H9 (cell line): ENCODE data around the gene AATK. TPM values are rescaled to one million over a fixed set of nuclear protein-coding genes. Genes with fewer than 3 reads are reported as not detected.

ENCODE experiments used
- DNase-seq: peaks from one replicate; pipeline ENCODE4 v3.0.0-alpha.2; 2017
- H2AFZ ChIP-seq: one replicate; pipeline ENCODE4 v1.6.1; 2013; ENCODE audit warnings: mild to moderate bottlenecking, low read length, control low read depth, moderate library complexity
- H2AK5ac ChIP-seq: 2 replicates; pipeline ENCODE4 v1.6.1; 2013; ENCODE audit warnings: low read length, control low read depth, mixed read lengths; ENCODE audit not compliant: insufficient read length
- H2BK120ac ChIP-seq: one replicate; pipeline ENCODE4 v1.6.1; 2013; ENCODE audit warnings: low read depth, mild to moderate bottlenecking, low read length, control low read depth, inconsistent platforms; ENCODE audit not compliant: poor library complexity, severe bottlenecking
- H2BK12ac ChIP-seq: 2 replicates; pipeline ENCODE4 v1.6.1; 2013; ENCODE audit warnings: low read length, control low read depth, mixed read lengths, low read depth; ENCODE audit not compliant: insufficient read length
- H2BK15ac ChIP-seq: 2 replicates; pipeline ENCODE4 v1.6.1; 2013; ENCODE audit warnings: low read depth, low read length, control low read depth
- H2BK20ac ChIP-seq: one replicate; pipeline ENCODE4 v1.6.1; 2013; ENCODE audit warnings: low read depth, mild to moderate bottlenecking, low read length, control low read depth, inconsistent platforms; ENCODE audit not compliant: poor library complexity, severe bottlenecking
- H2BK5ac ChIP-seq: 2 replicates; pipeline ENCODE4 v1.6.1; 2013; ENCODE audit warnings: low read length, control low read depth, mixed read lengths; ENCODE audit not compliant: insufficient read length
- H3K14ac ChIP-seq: 2 replicates; pipeline ENCODE4 v1.6.1; 2013; ENCODE audit warnings: low read length, control low read depth; ENCODE audit not compliant: insufficient read depth
- H3K18ac ChIP-seq: 2 replicates; pipeline ENCODE4 v1.6.1; 2013; ENCODE audit warnings: low read depth, mild to moderate bottlenecking, mixed read lengths, low read length, control low read depth; ENCODE audit not compliant: insufficient read length
- H3K23ac ChIP-seq: 2 replicates; pipeline ENCODE4 v1.6.1; 2013; ENCODE audit warnings: low read length, control low read depth, mixed read lengths, low read depth; ENCODE audit not compliant: insufficient read length
- H3K23me2 ChIP-seq: 2 replicates; pipeline ENCODE4 v1.6.1; 2013; ENCODE audit warnings: low read depth, mild to moderate bottlenecking, mixed read lengths, low read length, control low read depth; ENCODE audit not compliant: insufficient read length, poor library complexity, severe bottlenecking
- H3K27ac ChIP-seq: 2 replicates; pipeline ENCODE4 v1.5.1; 2013; ENCODE audit warnings: low read length, control low read depth, mixed read lengths, low read depth; ENCODE audit not compliant: insufficient read length
- H3K27me3 ChIP-seq: 2 replicates; pipeline ENCODE4 v1.6.1; 2013; ENCODE audit warnings: low read length, control low read depth, inconsistent platforms; ENCODE audit not compliant: insufficient read depth
- H3K4ac ChIP-seq: 2 replicates; pipeline ENCODE4 v1.6.1; 2013; ENCODE audit warnings: low read depth, mild to moderate bottlenecking, control low read depth, inconsistent platforms, low read length, moderate library complexity
- H3K4me1 ChIP-seq: 2 replicates; pipeline ENCODE4 v1.6.1; 2013; ENCODE audit warnings: low read length, control low read depth, inconsistent platforms; ENCODE audit not compliant: insufficient read depth
- H3K4me2 ChIP-seq: 2 replicates; pipeline ENCODE4 v1.6.1; 2013; ENCODE audit warnings: low read length, control low read depth, mixed read lengths; ENCODE audit not compliant: insufficient read length, insufficient read depth
- H3K56ac ChIP-seq: 2 replicates; pipeline ENCODE4 v1.6.1; 2013; ENCODE audit warnings: low read depth, mild to moderate bottlenecking, mixed read lengths, low read length, control low read depth; ENCODE audit not compliant: insufficient read length
- H3K79me1 ChIP-seq: 2 replicates; pipeline ENCODE4 v1.6.1; 2013; ENCODE audit warnings: low read depth, mild to moderate bottlenecking, moderate library complexity, low read length, control low read depth, inconsistent platforms; ENCODE audit not compliant: insufficient read depth, poor library complexity, severe bottlenecking
- H3K79me2 ChIP-seq: 2 replicates; pipeline ENCODE4 v1.6.1; 2013; ENCODE audit warnings: low read length, control low read depth, inconsistent platforms; ENCODE audit not compliant: insufficient read depth
- H3K9ac ChIP-seq: 2 replicates; pipeline ENCODE4 v1.6.1; 2013; ENCODE audit warnings: low read length, control low read depth, mixed read lengths; ENCODE audit not compliant: insufficient read length; ENCODE audit errors: extremely low read depth
- H3K9me3 ChIP-seq: one replicate; pipeline ENCODE4 v1.6.1; 2013; ENCODE audit warnings: low read depth, low read length, inconsistent platforms; ENCODE audit not compliant: control insufficient read depth
- H3T11ph ChIP-seq: one replicate; pipeline ENCODE4 v1.6.1; 2013; ENCODE audit warnings: mild to moderate bottlenecking, low read length, control low read depth, inconsistent platforms
- H4K20me1 ChIP-seq: one replicate; pipeline ENCODE4 v1.6.1; 2013; ENCODE audit not compliant: control insufficient read depth, insufficient read length, insufficient read depth
- H4K5ac ChIP-seq: 2 replicates; pipeline ENCODE4 v1.6.1; 2013; ENCODE audit warnings: low read depth, mild to moderate bottlenecking, mixed read lengths, low read length, control low read depth; ENCODE audit not compliant: insufficient read length
- H4K8ac ChIP-seq: replicated peaks from 2 replicates; pipeline ENCODE4 v1.6.1; 2013; ENCODE audit warnings: low read length, control low read depth, mixed read lengths, low read depth; ENCODE audit not compliant: insufficient read length
- H4K91ac ChIP-seq: 2 replicates; pipeline ENCODE4 v1.6.1; 2013; ENCODE audit warnings: low read depth, mild to moderate bottlenecking, moderate library complexity, mixed read lengths, low read length, control low read depth; ENCODE audit not compliant: insufficient read length
- H3K27ac Mint-ChIP-seq, 3 experiments: 2 replicates in 2 of 3; 3 replicates in 1 of 3; pipeline ENCODE4 v1.8.0; 2020 to 2021; ENCODE audit warnings: mixed read lengths in 3 of 3, mild to moderate bottlenecking in 1 of 3, moderate library complexity in 1 of 3
- H3K27me3 Mint-ChIP-seq: 2 replicates; pipeline ENCODE4 v1.8.0; 2021; ENCODE audit warnings: low read depth, mild to moderate bottlenecking, moderate library complexity, mixed read lengths
- H3K36me3 Mint-ChIP-seq, 3 experiments: 2 replicates in 2 of 3; 3 replicates in 1 of 3; pipeline ENCODE4 v1.8.0; 2020 to 2021; ENCODE audit warnings: low read depth in 3 of 3, mixed read lengths in 3 of 3; ENCODE audit not compliant: insufficient read depth in 1 of 3
- H3K4me1 Mint-ChIP-seq, 2 experiments: 2 replicates each; pipeline ENCODE4 v1.8.0; 2020; ENCODE audit warnings: mixed read lengths in 2 of 2
- H3K4me3 Mint-ChIP-seq, 2 experiments: 2 replicates in 1 of 2; 3 replicates in 1 of 2; pipeline ENCODE4 v1.8.0; 2020 to 2021; ENCODE audit warnings: mild to moderate bottlenecking in 2 of 2, mixed read lengths in 2 of 2, moderate library complexity in 1 of 2
- H3K9me3 Mint-ChIP-seq, 2 experiments: 2 replicates in 1 of 2; 3 replicates in 1 of 2; pipeline ENCODE4 v1.8.0; 2020; ENCODE audit warnings: mild to moderate bottlenecking in 2 of 2, mixed read lengths in 2 of 2, moderate library complexity in 1 of 2
- WGBS: extraction: QIAGEN DNeasy Blood & Tissue Kit; methylation state at CpG from one replicate; pipeline ENCODE4 v1.1.7; 2013; ENCODE audit warnings: missing lambda C conversion rate, low lambda C conversion rate, mixed read lengths; ENCODE audit not compliant: insufficient read length; ENCODE audit errors: extremely low coverage; 5-methylcytosine and 5-hydroxymethylcytosine counted together
- total RNA-seq: library from RNA; stranded (reverse); gene quantifications from 2 replicates; pipeline ENCODE4 v1.2.1, GENCODE V29; 2021
- TF ChIP-seq, protein P1 (sequence below): fragments of 200-600 bp; sonication (generic); conservative IDR thresholded peaks from 3 replicates; pipeline ENCODE4 v1.8.0; 2021; ENCODE audit warnings: antibody characterized with exemption, mild to moderate bottlenecking

AATK gene
- total RNA-seq, 1 experiment from 2014 or later, result 2.4 TPM

- H4K20me1 ChIP-seq, result no peaks in the 10 kb centered on the region
- no peak overlapping the region for H3K4me2 ChIP-seq
- H2AFZ ChIP-seq, result no peak overlapping the region
- H3K79me1 ChIP-seq, result no peaks in the 10 kb centered on the region
- no peaks in the 10 kb centered on the region for H3K79me2 ChIP-seq
- no peak for DNase-seq
- no peak overlapping the region for H3K56ac ChIP-seq
- WGBS, result no CpG with 5 or more reads among the region's 22 CpGs
- no peak overlapping the region for H3K4ac ChIP-seq
- H3K18ac ChIP-seq, result no peak overlapping the region
- H3K9ac ChIP-seq, result no peak overlapping the region
- no peak overlapping the region for H2BK12ac ChIP-seq
- no peak overlapping the region for H2AK5ac ChIP-seq
- TF ChIP-seq, protein P1, sequence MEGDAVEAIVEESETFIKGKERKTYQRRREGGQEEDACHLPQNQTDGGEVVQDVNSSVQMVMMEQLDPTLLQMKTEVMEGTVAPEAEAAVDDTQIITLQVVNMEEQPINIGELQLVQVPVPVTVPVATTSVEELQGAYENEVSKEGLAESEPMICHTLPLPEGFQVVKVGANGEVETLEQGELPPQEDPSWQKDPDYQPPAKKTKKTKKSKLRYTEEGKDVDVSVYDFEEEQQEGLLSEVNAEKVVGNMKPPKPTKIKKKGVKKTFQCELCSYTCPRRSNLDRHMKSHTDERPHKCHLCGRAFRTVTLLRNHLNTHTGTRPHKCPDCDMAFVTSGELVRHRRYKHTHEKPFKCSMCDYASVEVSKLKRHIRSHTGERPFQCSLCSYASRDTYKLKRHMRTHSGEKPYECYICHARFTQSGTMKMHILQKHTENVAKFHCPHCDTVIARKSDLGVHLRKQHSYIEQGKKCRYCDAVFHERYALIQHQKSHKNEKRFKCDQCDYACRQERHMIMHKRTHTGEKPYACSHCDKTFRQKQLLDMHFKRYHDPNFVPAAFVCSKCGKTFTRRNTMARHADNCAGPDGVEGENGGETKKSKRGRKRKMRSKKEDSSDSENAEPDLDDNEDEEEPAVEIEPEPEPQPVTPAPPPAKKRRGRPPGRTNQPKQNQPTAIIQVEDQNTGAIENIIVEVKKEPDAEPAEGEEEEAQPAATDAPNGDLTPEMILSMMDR, result no peak
- H3K14ac ChIP-seq, result no peak overlapping the region
- H3K27ac ChIP-seq, result no peak overlapping the region
- no peak overlapping the region for H4K5ac ChIP-seq
- no peak overlapping the region for H4K8ac ChIP-seq
- no peak overlapping the region for H3K4me3 Mint-ChIP-seq
- H3K27ac Mint-ChIP-seq, result no peak overlapping the region
- peaks cover 0 to 7% of the 10 kb centered on the region in 2 experiments; a peak in 2 of 4 replicates for H3K4me1 Mint-ChIP-seq
- H2BK120ac ChIP-seq, result no peak overlapping the region
- peaks cover 3 to 6% of the 10 kb centered on the region in 2 experiments for H3K9me3 Mint-ChIP-seq
- H2BK15ac ChIP-seq, result no peak overlapping the region
- H3K9me3 ChIP-seq, result no peaks in the 10 kb centered on the region
- H3K4me1 ChIP-seq, result no peaks in the 10 kb centered on the region
- no peak overlapping the region for H2BK20ac ChIP-seq
- no peak overlapping the region for H4K91ac ChIP-seq
- H3K27me3 Mint-ChIP-seq, result no peaks in the 10 kb centered on the region
- no peak overlapping the region for H3T11ph ChIP-seq
- no peak overlapping the region for H3K23ac ChIP-seq
- H3K23me2 ChIP-seq, result no peaks in the 10 kb centered on the region
- H3K36me3 Mint-ChIP-seq, result peaks cover 0 to 2% (median 0%) of the 10 kb centered on the region in 3 experiments; a peak in 2 of 7 replicates
- H2BK5ac ChIP-seq, result no peak overlapping the region
- no peaks in the 10 kb centered on the region for H3K27me3 ChIP-seq
These were observed 33.0 kb downstream of the AATK start for GRCh38 chr17:81132770-81133723.
